Measurements from ENCODE around the gene HERC6.

The HERC6 gene

DNA sequence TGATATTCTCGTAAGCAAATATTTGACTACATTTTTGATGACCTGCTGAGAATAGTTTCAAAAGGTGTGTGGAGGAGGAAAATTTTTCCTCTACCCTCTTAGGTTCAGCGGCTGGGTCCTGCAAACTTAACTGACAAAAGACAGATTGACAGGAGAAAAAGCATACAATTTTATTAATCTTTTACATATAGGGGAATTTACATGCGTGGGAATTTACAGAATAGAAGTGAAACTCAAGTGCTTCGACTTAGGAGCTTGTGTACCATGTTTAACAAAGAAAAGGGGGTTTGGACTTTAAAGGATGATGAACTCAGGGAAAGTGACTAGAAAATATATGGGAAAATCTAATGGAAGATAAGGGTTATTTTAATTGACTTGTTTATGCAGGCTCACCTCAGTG is 2.5 kb downstream of the HERC6 start:
- no peak overlapping the region for H3K4me3 ChIP-seq (ENCODE audit: low read depth, low read length)
- no peak for TF ChIP-seq MYC (IDR thresholded peaks at IDR 0.05; ENCODE audit: low read depth, low read length)
- no peak for TF ChIP-seq POLR2A (IDR thresholded peaks at IDR 0.05; ENCODE audit: extremely low read depth, insufficient read length)
- TF ChIP-seq, protein P1, sequence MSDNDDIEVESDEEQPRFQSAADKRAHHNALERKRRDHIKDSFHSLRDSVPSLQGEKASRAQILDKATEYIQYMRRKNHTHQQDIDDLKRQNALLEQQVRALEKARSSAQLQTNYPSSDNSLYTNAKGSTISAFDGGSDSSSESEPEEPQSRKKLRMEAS (IDR thresholded peaks at IDR 0.05; ENCODE audit: low read depth, low read length), result no peak
- TF ChIP-seq, protein P2, sequence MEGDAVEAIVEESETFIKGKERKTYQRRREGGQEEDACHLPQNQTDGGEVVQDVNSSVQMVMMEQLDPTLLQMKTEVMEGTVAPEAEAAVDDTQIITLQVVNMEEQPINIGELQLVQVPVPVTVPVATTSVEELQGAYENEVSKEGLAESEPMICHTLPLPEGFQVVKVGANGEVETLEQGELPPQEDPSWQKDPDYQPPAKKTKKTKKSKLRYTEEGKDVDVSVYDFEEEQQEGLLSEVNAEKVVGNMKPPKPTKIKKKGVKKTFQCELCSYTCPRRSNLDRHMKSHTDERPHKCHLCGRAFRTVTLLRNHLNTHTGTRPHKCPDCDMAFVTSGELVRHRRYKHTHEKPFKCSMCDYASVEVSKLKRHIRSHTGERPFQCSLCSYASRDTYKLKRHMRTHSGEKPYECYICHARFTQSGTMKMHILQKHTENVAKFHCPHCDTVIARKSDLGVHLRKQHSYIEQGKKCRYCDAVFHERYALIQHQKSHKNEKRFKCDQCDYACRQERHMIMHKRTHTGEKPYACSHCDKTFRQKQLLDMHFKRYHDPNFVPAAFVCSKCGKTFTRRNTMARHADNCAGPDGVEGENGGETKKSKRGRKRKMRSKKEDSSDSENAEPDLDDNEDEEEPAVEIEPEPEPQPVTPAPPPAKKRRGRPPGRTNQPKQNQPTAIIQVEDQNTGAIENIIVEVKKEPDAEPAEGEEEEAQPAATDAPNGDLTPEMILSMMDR (IDR thresholded peaks at IDR 0.05; ENCODE audit: low read depth, low read length), result no peak
- no peak for DNase-seq (ENCODE audit: low read depth)

DNA sequence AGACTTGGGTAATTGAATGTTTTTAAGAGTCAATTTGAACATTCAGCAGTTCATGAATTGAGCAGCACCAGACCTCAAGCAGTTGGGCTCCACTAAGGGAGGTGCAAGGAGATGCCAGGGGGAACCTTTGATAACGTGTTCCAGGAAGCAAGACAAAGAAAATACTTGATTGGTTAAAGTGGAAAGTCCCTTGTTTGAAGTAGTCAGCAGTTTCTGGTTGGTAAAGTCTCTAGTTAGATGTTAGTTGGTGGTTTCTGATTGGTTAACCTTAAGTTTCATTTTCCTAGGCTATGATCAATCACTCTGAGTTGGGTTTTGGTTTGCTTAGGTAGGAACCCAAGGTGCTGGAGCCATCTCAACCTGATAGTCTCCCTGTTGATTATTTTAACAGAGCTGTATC is 4.0 kb downstream of the HERC6 start:
- no peak overlapping the region for H3K4me3 ChIP-seq (ENCODE audit: low read depth, low read length)
- no peak for DNase-seq (ENCODE audit: low read depth)
- TF ChIP-seq, protein P2 (IDR thresholded peaks at IDR 0.05; ENCODE audit: low read depth, low read length), result no peak
- TF ChIP-seq POLR2A (IDR thresholded peaks at IDR 0.05; ENCODE audit: extremely low read depth, insufficient read length) (no peak), MYC (IDR thresholded peaks at IDR 0.05; ENCODE audit: low read depth, low read length) (no peak)
- TF ChIP-seq, protein P1 (IDR thresholded peaks at IDR 0.05; ENCODE audit: low read depth, low read length), result no peak

DNA sequence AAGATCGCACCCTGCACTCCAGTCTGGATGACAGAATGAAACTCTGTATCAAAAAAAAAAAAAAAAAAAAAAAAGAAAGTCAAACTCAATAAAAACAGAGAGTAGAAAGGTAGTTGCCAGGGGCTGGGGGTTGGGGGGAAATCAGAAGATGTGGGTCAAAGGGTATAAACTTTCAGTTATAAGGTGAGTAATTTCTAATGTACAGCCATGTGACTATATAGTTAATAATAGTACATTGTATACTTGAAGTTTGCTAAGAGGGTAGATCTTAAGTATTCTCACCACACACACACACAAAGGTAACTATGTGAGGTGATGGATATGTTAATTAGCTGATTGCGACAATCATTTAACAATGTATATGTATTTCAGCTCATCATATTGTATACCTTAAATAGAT is 11.5 kb downstream of the HERC6 start:
- no peak overlapping the region for H3K4me3 ChIP-seq (ENCODE audit: low read depth, low read length)
- TF ChIP-seq MYC (IDR thresholded peaks at IDR 0.05; ENCODE audit: low read depth, low read length) (no peak), POLR2A (IDR thresholded peaks at IDR 0.05; ENCODE audit: extremely low read depth, insufficient read length) (no peak)
- TF ChIP-seq, protein P2 (IDR thresholded peaks at IDR 0.05; ENCODE audit: low read depth, low read length), result no peak
- TF ChIP-seq, protein P1 (IDR thresholded peaks at IDR 0.05; ENCODE audit: low read depth, low read length), result no peak
- no peak for DNase-seq (ENCODE audit: low read depth)

DNA sequence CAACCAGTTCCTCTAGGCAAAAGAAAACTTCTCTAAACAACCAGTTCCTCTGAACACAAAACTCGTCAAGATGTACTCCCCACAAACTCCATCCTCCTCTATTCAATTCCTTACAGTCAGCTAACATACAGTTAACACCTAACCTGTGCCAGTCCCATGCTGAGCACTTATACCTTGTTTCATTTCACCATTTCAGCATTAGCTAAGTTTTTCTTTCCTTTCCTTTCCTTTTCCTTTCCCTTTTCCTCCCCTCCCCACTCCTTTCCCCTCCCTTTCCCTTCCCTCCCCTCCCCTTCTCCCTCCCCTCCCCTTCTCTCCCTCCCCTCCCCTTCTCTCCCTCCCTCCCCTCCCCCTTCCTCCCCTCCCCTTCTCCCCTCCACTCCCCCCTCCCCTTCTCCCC is 13.1 kb downstream of the HERC6 start:
- H3K4me3 ChIP-seq (ENCODE audit: low read depth, low read length), result no peak overlapping the region
- DNase-seq (ENCODE audit: low read depth), result no peak
- TF ChIP-seq POLR2A (IDR thresholded peaks at IDR 0.05; ENCODE audit: extremely low read depth, insufficient read length) (no peak), MYC (IDR thresholded peaks at IDR 0.05; ENCODE audit: low read depth, low read length) (no peak)

DNA sequence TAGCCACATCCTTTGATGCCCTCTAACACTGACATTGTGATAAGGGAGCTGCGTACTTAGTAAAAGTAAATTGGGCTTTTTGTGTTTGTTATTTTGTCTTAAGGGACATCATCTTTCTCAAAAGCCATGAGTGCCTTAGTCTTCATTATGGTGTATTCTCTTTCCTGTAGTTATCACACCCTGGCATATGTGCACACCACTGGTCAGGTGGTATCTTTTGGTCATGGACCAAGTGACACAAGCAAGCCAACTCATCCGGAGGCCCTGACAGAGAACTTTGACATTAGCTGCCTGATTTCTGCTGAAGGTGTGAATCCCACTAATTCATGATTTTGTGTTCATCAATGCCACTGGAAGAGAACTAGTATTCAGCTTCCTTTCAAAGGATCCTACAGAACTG is 18.0 kb downstream of the HERC6 start:
- H3K4me3 ChIP-seq (ENCODE audit: low read depth, low read length), result no peak overlapping the region
- DNase-seq (ENCODE audit: low read depth), result no peak
- TF ChIP-seq, protein P2 (IDR thresholded peaks at IDR 0.05; ENCODE audit: low read depth, low read length), result no peak
- TF ChIP-seq, protein P1 (IDR thresholded peaks at IDR 0.05; ENCODE audit: low read depth, low read length), result no peak
- TF ChIP-seq POLR2A (IDR thresholded peaks at IDR 0.05; ENCODE audit: extremely low read depth, insufficient read length) (no peak), MYC (IDR thresholded peaks at IDR 0.05; ENCODE audit: low read depth, low read length) (no peak)

DNA sequence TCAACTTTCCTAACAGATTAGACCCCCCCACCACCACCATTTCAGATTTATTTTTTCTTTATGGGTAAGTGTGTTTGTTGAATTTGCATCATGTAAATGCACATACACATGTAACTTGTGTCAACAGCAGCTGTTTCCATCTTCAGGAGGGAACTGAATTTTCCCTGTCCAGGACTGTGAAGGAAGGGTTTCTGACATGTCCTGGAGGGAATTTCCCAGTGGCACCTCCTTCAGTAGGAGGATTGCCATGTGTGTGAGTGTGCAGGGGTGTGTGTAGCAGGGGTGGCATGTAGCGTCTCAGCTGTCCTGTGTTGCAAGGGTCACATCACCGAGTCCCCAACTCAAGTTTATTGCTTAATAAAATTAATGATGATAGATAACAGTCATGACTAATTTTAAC is 19.7 kb downstream of the HERC6 start:
- no peak overlapping the region for H3K4me3 ChIP-seq (ENCODE audit: low read depth, low read length)
- no peak for DNase-seq (ENCODE audit: low read depth)
- no peak for TF ChIP-seq MYC (IDR thresholded peaks at IDR 0.05; ENCODE audit: low read depth, low read length)
- TF ChIP-seq, protein P2 (IDR thresholded peaks at IDR 0.05; ENCODE audit: low read depth, low read length), result no peak
- no peak for TF ChIP-seq POLR2A (IDR thresholded peaks at IDR 0.05; ENCODE audit: extremely low read depth, insufficient read length)
- TF ChIP-seq, protein P1 (IDR thresholded peaks at IDR 0.05; ENCODE audit: low read depth, low read length), result no peak
